Measurements from ENCODE around the gene ZNF598. TPM values are rescaled to one million over a fixed set of nuclear protein-coding genes. Genes with fewer than 3 reads are reported as not detected.
"Not testable (repeated sequence)": the region's sequence is repeated elsewhere in the genome, so short reads cannot be mapped to it uniquely, and the experiment has no call there.

The ZNF598 gene
- total and polyA plus RNA-seq, 7 donors = 12.8 to 57.0 (median 20.3) TPM

DNA sequence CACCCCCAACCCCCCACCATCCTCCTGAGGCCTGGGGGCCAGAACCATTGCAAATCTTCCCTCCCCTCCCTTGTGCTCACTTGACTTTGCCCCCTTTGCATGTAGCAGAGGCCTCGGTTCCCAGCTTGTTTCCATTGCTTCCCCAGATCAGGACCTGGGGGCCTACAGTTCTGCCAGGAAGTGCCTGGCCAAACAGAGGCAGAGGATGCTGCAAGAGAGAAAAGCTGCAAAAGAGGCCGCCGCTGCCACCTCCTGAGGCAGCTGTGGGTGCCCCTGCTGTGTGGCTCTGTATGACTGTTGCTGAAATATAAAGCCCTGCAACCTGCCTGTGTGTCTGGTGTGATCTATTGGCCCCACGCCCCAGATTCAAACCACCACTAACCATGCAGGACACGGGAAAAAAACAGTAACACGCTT, 48.0 kb downstream of the ZNF598 start:
- TF ChIP-seq POLR2A (IDR thresholded peaks at IDR 0.05) (no peak), EP300 (IDR thresholded peaks at IDR 0.05) (no peak)
- intact Hi-C loops (cut with DNase I) = no loop called here
- DNase-seq = no peak
- peaks cover 0 to 44% (median 38%) of the 10 kb centered on the region in 4 donors for H3K4me1 ChIP-seq
- H3K27ac ChIP-seq = peak overlapping the region in 1 of 4 donors; percentile 93
- H3K36me3 ChIP-seq = peaks cover 12 to 27% (median 22%) of the 10 kb centered on the region in 4 donors
- 49 to 60% methylated on average over 6 of the region's 6 CpGs for WGBS, 2 donors
- no peaks in the 10 kb centered on the region for H3K9me3 ChIP-seq
- H3K4me3 ChIP-seq = no peak overlapping the region
- H3K27me3 ChIP-seq = no peaks in the 10 kb centered on the region

DNA sequence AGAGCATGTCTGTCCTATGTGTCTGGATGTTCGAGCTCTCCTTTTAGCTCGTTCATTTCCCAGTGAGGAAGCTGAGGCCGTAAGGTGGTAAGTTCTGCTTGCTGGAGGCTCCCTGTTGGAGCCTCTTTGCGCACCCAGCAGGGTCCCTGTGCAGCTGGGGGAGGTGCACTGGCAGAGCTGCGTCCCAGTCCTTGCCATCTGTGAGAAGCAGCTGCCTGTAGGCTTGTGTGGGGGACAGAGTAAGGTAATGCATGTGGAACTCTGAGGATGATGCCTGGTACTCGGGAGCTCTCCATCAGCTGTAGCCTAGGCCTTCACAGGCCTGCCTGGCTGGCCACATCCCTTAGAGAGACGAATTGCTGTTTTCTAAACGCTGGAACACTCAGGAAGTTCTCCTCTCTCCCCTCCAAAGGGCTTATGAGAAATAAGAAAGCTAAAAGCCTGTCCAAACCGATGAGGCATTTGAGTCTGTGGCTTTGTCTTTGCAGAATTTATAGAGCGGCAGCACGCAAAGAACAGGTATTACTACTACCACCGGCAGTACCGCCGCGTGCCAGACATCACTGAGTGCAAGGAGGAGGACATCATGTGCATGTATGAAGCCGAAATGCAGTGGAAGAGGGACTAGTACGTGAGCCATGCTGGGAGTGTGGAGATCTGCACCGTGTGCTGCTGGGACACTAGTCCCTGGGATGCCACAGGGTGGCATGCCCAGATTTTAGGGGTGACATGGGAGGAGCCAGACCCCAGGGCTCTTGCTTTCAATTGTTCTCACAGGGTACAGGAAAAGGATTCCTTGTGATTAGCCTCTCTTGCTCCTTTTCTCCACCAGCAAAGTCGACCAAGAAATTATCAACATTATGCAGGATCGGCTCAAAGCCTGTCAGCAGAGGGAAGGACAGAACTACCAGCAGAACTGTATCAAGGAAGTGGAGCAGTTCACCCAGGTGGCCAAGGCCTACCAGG, 48.7 kb downstream of the ZNF598 start:
- peak overlapping the region in 3 of 4 donors; percentile 89 to 93 (median 93) for H3K27ac ChIP-seq
- peaks cover 12 to 27% (median 22%) of the 10 kb centered on the region in 4 donors for H3K36me3 ChIP-seq
- H3K9me3 ChIP-seq = no peaks in the 10 kb centered on the region
- no peak for DNase-seq
- 35 to 53% methylated on average over 20 of the region's 20 CpGs for WGBS, 2 donors
- intact Hi-C loops (cut with DNase I) = no loop called here
- TF ChIP-seq POLR2AphosphoS5 (IDR thresholded peaks at IDR 0.05) (no peak), POLR2A (IDR thresholded peaks at IDR 0.05) (no peak), EP300 (IDR thresholded peaks at IDR 0.05) (no peak)
- TF ChIP-seq, protein P1, sequence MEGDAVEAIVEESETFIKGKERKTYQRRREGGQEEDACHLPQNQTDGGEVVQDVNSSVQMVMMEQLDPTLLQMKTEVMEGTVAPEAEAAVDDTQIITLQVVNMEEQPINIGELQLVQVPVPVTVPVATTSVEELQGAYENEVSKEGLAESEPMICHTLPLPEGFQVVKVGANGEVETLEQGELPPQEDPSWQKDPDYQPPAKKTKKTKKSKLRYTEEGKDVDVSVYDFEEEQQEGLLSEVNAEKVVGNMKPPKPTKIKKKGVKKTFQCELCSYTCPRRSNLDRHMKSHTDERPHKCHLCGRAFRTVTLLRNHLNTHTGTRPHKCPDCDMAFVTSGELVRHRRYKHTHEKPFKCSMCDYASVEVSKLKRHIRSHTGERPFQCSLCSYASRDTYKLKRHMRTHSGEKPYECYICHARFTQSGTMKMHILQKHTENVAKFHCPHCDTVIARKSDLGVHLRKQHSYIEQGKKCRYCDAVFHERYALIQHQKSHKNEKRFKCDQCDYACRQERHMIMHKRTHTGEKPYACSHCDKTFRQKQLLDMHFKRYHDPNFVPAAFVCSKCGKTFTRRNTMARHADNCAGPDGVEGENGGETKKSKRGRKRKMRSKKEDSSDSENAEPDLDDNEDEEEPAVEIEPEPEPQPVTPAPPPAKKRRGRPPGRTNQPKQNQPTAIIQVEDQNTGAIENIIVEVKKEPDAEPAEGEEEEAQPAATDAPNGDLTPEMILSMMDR (IDR thresholded peaks at IDR 0.05) = no peak
- H3K27me3 ChIP-seq = no peaks in the 10 kb centered on the region
- H3K4me3 ChIP-seq = peak overlapping the region in 3 of 4 donors; percentile 79 to 81 (median 80)
- H3K4me1 ChIP-seq = peaks cover 0 to 42% (median 36%) of the 10 kb centered on the region in 4 donors

DNA sequence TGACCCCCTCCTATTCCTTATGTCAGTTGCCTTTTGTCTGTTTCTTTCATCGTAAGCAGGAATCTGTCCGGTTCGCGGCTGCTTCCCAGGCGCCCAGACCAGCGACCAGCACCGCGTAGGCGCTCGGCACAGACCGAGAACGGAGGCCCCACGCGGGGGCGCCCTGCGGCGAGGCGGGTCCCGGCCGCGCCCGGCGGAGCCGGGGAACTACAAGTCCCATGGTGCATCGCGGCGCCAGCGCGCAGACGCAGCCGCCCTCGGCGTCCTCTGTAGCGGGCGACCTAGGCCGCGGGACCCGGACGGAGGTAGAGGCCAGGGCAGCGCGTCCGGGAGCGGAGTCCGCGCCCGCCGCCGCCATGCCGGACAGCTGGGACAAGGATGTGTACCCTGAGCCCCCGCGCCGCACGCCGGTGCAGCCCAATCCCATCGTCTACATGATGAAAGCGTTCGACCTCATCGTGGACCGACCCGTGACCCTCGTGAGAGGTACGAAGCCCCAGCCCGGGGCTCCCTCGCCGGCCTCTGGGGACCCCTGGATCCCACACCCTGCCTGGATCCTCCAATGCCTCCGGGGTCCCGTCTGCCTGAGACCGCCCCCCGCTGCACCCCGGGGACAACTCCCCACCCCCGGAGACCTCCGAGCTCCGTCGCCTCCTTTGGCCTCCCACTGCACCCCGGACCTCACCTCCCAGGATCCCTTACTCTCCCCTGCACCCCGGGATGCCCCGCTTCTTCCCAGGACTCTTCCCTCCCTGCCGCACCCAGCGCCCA, 50.2 kb downstream of the ZNF598 start, which contains the start of gene NDUFB10:
Gene NDUFB10, plus strand, starts transcription at position 270 of the 771 bp plus-strand sequence. Its CDS starts 87 bp downstream, at position 357.
- intact Hi-C loops (cut with DNase I) = no loop called here
- no peaks in the 10 kb centered on the region for H3K27me3 ChIP-seq
- DNase-seq = peak; percentile 96
- peaks cover 12 to 27% (median 22%) of the 10 kb centered on the region in 4 donors for H3K36me3 ChIP-seq
- no peaks in the 10 kb centered on the region for H3K9me3 ChIP-seq
- H3K4me1 ChIP-seq = peaks cover 0 to 34% (median 29%) of the 10 kb centered on the region in 4 donors
- peak within 1 kb of the TSS; percentile 79 to 88 (median 80) for H3K4me3 ChIP-seq
- peak; percentile 55 to 86 for TF ChIP-seq POLR2A (IDR thresholded peaks at IDR 0.05)
- TF ChIP-seq EP300 (IDR thresholded peaks at IDR 0.05) = no peak
- TF ChIP-seq, protein P1 (IDR thresholded peaks at IDR 0.05) = peak in 3 of 4 experiments; percentile 18 to 57 (median 45)
- TF ChIP-seq POLR2AphosphoS5 (IDR thresholded peaks at IDR 0.05) = peak; percentile 84 to 95 (median 94)
- 1% methylated on average over 79 of the region's 79 CpGs for WGBS, 2 donors
- peak within 1 kb of the TSS; percentile 89 to 93 (median 92) for H3K27ac ChIP-seq

DNA sequence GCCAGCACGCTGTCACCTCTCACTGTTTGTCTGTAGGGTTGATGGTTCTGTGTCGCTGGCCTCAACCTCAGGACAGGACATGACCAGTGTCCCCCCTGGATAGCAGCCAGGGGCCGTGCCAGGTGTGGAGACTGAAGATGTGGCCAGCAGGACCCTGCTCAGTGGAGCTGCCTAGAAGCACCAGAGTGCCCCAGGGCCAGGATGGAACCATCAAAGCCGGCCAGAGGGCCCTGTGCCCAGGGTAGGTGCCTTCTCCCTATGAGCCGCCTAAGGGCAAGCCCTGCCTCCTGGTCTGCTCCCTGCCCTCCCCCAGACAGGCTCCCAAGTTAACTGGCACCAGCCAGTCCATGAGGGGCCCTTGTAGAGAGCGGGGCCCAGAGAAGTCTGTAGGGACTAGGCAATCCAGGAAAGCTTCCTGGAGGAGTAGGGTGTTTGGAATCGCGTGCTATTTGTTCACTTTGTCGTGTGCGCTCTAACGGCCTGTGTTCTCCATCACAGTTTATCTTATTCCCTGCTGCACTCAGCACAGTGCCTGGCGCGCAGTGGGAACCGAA, 50.8 kb downstream of the ZNF598 start:
- peaks cover 12 to 26% (median 22%) of the 10 kb centered on the region in 4 donors for H3K36me3 ChIP-seq
- H3K27ac ChIP-seq = peak overlapping the region; percentile 89 to 93 (median 92)
- no peaks in the 10 kb centered on the region for H3K27me3 ChIP-seq
- H3K4me3 ChIP-seq = peak overlapping the region; percentile 79 to 88 (median 80)
- H3K9me3 ChIP-seq = no peaks in the 10 kb centered on the region
- no peak for DNase-seq
- WGBS, 2 donors = 19 to 41% methylated on average over 14 of the region's 14 CpGs
- H3K4me1 ChIP-seq = peaks cover 0 to 30% (median 27%) of the 10 kb centered on the region in 4 donors
- intact Hi-C loops (cut with DNase I) = no loop called here
- TF ChIP-seq, protein P1 (IDR thresholded peaks at IDR 0.05) = no peak
- TF ChIP-seq EP300 (IDR thresholded peaks at IDR 0.05) (no peak), POLR2A (IDR thresholded peaks at IDR 0.05) (no peak), POLR2AphosphoS5 (IDR thresholded peaks at IDR 0.05) (no peak)

DNA sequence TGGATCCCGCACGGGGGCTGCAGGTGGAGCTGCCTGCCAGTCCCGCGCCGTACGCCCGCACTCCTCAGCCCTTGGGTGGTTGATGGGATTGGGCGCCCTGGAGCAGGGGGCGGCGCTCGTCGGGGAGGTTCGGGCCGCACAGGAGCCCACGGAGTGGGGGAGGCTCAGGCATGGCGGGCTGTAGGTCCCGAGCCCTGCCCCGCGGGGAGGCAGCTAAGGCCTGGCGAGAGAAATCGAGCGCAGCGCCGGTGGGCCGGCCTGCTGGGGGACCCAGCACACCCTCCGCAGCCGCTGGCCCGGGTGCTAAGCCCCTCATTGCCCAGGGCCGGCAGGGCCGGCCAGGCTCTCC, 51.5 kb downstream of the ZNF598 start:
- 75 to 79% methylated on average over 30 of the region's 30 CpGs for WGBS, 2 donors
- peaks cover 0 to 25% (median 22%) of the 10 kb centered on the region in 4 donors for H3K4me1 ChIP-seq
- DNase-seq; H3K27ac ChIP-seq; intact Hi-C loops (cut with DNase I); H3K9me3 ChIP-seq; H3K27me3 ChIP-seq; H3K4me3 ChIP-seq: not testable (repeated sequence)
- peaks cover 11 to 23% (median 21%) of the 10 kb centered on the region in 4 donors for H3K36me3 ChIP-seq

DNA sequence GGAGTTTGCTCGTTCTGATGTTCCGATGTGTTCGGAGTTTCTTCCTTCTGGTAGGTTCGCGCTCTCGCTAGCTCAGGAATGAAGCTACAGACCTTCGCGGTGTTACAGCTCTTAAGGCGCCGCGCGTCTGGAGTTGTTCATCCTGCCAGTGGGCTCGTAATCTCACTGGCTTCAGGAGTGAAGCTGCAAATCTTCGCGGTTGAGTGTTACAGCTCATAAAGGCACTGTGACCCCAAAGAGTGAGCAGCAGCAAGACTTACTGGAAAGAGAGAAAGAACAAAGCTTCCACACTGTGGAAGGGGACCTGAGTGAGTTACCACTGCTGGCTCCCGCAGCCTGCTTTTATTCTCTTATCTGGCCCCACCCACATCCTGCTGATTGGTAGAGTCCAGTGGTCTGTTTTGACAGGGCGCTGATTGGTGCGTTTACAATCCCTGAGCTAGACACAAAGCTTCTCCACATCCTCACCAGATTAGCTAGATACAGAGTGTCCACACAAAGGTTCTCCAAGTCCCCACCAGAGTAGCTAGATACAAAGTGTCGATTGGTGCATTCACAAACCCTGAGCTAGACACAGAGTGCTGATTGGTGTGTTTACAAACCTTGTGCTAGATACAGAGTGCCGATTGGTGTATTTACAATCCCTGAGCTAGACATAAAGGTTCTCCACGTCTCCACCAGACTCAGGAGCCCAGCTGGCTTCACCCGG, 52.0 kb downstream of the ZNF598 start:
- Histone ChIP-seq H3K36me3 (peaks cover 6 to 17% (median 16%) of the 10 kb centered on the region in 4 donors), H3K4me1 (peaks cover 0 to 25% (median 21%) of the 10 kb centered on the region in 4 donors)
- WGBS, 2 donors = 88 to 91% methylated on average over 21 of the region's 22 CpGs
- intact Hi-C loops (cut with DNase I); H3K4me3 ChIP-seq; H3K27me3 ChIP-seq; H3K27ac ChIP-seq; DNase-seq; H3K9me3 ChIP-seq: not testable (repeated sequence)
